GM13976 (cell line): ENCODE measurements around the gene GEMIN2.
"Not testable (repeated sequence)": the region's sequence is repeated elsewhere in the genome, so short reads cannot be mapped to it uniquely, and the experiment has no call there.

Experiments used
- DNase-seq: peaks from one replicate; pipeline ENCODE4 v3.0.0; 2012; ENCODE audit warnings: low spot score
- CTCF ChIP-seq: IDR thresholded peaks from 2 replicates; pipeline ENCODE4 v1.5.1; 2012; ENCODE audit warnings: borderline replicate concordance, mild to moderate bottlenecking; ENCODE audit not compliant: insufficient read depth; ENCODE audit errors: extremely low read depth, missing control alignments, control extremely low read depth
- in situ Hi-C: fragments of 300-500 bp; cut with MboI; formaldehyde crosslinking; loops from one replicate; pipeline ENCODE4 v1.12.0; 2022; ENCODE audit warnings: low sequenced_read_pairs, mixed read lengths, inconsistent platforms; ENCODE audit not compliant: unreplicated experiment

The GEMIN2 gene

GRCh38 chr14:39087493-39087892 lies 26.6 kb upstream of the GEMIN2 start:
- TF ChIP-seq CTCF: no peak
- DNase-seq: no peak
- in situ Hi-C loops: no loop called here

- TF ChIP-seq CTCF: no peak
- in situ Hi-C loops: no loop called here
- no peak for DNase-seq
Measured at GRCh38 chr14:39090548-39091111, 23.5 kb upstream of the GEMIN2 start.

GRCh38 chr14:39091716-39092115 lies 22.4 kb upstream of the GEMIN2 start:
- peak; percentile 30 for DNase-seq
- no peak for TF ChIP-seq CTCF
- in situ Hi-C loops: no loop called here

- in situ Hi-C loops: no loop called here
- TF ChIP-seq CTCF: no peak
Measured at GRCh38 chr14:39094515-39094914, 19.6 kb upstream of the GEMIN2 start.

GRCh38 chr14:39097159-39097558 lies 17.0 kb upstream of the GEMIN2 start:
- TF ChIP-seq CTCF: no peak
- in situ Hi-C loops: no loop called here
- DNase-seq: peak; percentile 23

More at GRCh38 chr14:39094515-39094914, 19.6 kb upstream of the GEMIN2 start:
- no peak for DNase-seq

GRCh38 chr14:39099215-39099614 lies 14.9 kb upstream of the GEMIN2 start:
- DNase-seq, in situ Hi-C loops: not testable (repeated sequence)

GRCh38 chr14:39099748-39100147 lies 14.4 kb upstream of the GEMIN2 start:
- no peak for DNase-seq
- in situ Hi-C loops: no loop called here
- no peak for TF ChIP-seq CTCF
